Jurkat, Clone E6-1 (cell line): Measurements from ENCODE around the gene ABHD4.
A peak's percentile ranks its signal among the peaks of the same experiment; 100 is the strongest.
"Not testable (repeated sequence)": the region's sequence is repeated elsewhere in the genome, so short reads cannot be mapped to it uniquely, and the experiment has no call there.

Experiments used
- DNase-seq: peaks from one replicate; pipeline ENCODE4 v3.0.0-alpha.2; 2011; ENCODE audit warnings: low read depth, low spot score
- H3K4me3 ChIP-seq: 2 replicates; pipeline ENCODE4 v1.5.1; 2011; ENCODE audit warnings: mild to moderate bottlenecking, low read length, control low read depth, moderate library complexity

ABHD4 gene

GRCh38 chr14:22587247-22587646 is 10.9 kb upstream of the ABHD4 start:
- H3K4me3 ChIP-seq = no peak overlapping the region
- no peak for DNase-seq

GRCh38 chr14:22587677-22588422 is 10.2 kb upstream of the ABHD4 start:
- H3K4me3 ChIP-seq = peak overlapping the region; percentile 94
- not testable (repeated sequence) for DNase-seq

- H3K4me3 ChIP-seq = peak overlapping the region; percentile 94
- DNase-seq = no peak
Measured at GRCh38 chr14:22588526-22589095, 9.5 kb upstream of the ABHD4 start.

- peak within 1 kb of the TSS; percentile 94 for H3K4me3 ChIP-seq
Measured at GRCh38 chr14:22589096-22589839, 8.8 kb upstream of the ABHD4 start, which contains the start of gene DAD1. TSS of gene DAD1 (minus strand) at chr14:22589224. CDS start at chr14:22589157, 67 bp downstream.

GRCh38 chr14:22593189-22593588 is 4.9 kb upstream of the ABHD4 start:
- no peak overlapping the region for H3K4me3 ChIP-seq
- DNase-seq = no peak

More at GRCh38 chr14:22589096-22589839, 8.8 kb upstream of the ABHD4 start, which contains the start of gene DAD1:
- peak; percentile 100 for DNase-seq

GRCh38 chr14:22593601-22594000 is 4.5 kb upstream of the ABHD4 start:
- no peak for DNase-seq

GRCh38 chr14:22594156-22594716 is 3.9 kb upstream of the ABHD4 start:
- H3K4me3 ChIP-seq = no peak overlapping the region
- DNase-seq = no peak

More at GRCh38 chr14:22593601-22594000, 4.5 kb upstream of the ABHD4 start:
- H3K4me3 ChIP-seq = no peak overlapping the region

- DNase-seq = no peak
- H3K4me3 ChIP-seq = no peak overlapping the region
Measured at GRCh38 chr14:22596354-22596879, 1.7 kb upstream of the ABHD4 start.

- H3K4me3 ChIP-seq = no peak overlapping the region
- no peak for DNase-seq
Measured at GRCh38 chr14:22597265-22597664, 835 bp upstream of the ABHD4 start.

- peak overlapping the region; percentile 71 for H3K4me3 ChIP-seq
- no peak for DNase-seq
Measured at GRCh38 chr14:22597771-22598098, 365 bp upstream of the ABHD4 start.

- H3K4me3 ChIP-seq = peak overlapping the region; percentile 71
- peak; percentile 32 for DNase-seq
Measured at GRCh38 chr14:22598896-22599244, 770 bp downstream of the ABHD4 start.

GRCh38 chr14:22599349-22599748 is 1.2 kb downstream of the ABHD4 start:
- no peak overlapping the region for H3K4me3 ChIP-seq
- no peak for DNase-seq

- DNase-seq = no peak
- H3K4me3 ChIP-seq = no peak overlapping the region
Measured at GRCh38 chr14:22600027-22600426, 1.9 kb downstream of the ABHD4 start.

- no peak for DNase-seq
- no peak overlapping the region for H3K4me3 ChIP-seq
Measured at GRCh38 chr14:22601456-22601855, 3.4 kb downstream of the ABHD4 start.

GRCh38 chr14:22601996-22602395 is 3.9 kb downstream of the ABHD4 start:
- peak; percentile 79 for DNase-seq
- no peak overlapping the region for H3K4me3 ChIP-seq

- DNase-seq = no peak
- H3K4me3 ChIP-seq = no peak overlapping the region
Measured at GRCh38 chr14:22602862-22603261, 4.8 kb downstream of the ABHD4 start.

GRCh38 chr14:22606380-22606779 is 8.3 kb downstream of the ABHD4 start:
- no peak overlapping the region for H3K4me3 ChIP-seq
- DNase-seq = no peak

- no peak for DNase-seq
Measured at GRCh38 chr14:22607291-22607690, 9.2 kb downstream of the ABHD4 start.

GRCh38 chr14:22610931-22611330 is 12.8 kb downstream of the ABHD4 start:
- DNase-seq = no peak
- no peak overlapping the region for H3K4me3 ChIP-seq

More at GRCh38 chr14:22607291-22607690, 9.2 kb downstream of the ABHD4 start:
- H3K4me3 ChIP-seq = no peak overlapping the region
